GM21717 (cell line): ENCODE results near the gene TP53TG3F.
"Not testable (repeated sequence)": the region's sequence is repeated elsewhere in the genome, so short reads cannot be mapped to it uniquely, and the experiment has no call there.

Experiments used
- ATAC-seq: cut with Tn5 transposase; IDR thresholded peaks from one replicate; pipeline ENCODE4 v1.9.1; 2021; ENCODE audit warnings: mild to moderate bottlenecking, moderate library complexity; ENCODE audit not compliant: unreplicated experiment

The TP53TG3F gene

GRCh38 chr16:33459312-33459711, at the start of gene TP53TG3F:
TSS of gene TP53TG3F (plus strand) at chr16:33459612. CDS start at chr16:33459680, 68 bp downstream.
- ATAC-seq: not testable (repeated sequence)

GRCh38 chr16:33491611-33492010, 32.2 kb downstream of the TP53TG3F start:
- ATAC-seq: not testable (repeated sequence)

GRCh38 chr16:33507231-33507630, 47.8 kb downstream of the TP53TG3F start:
- not testable (repeated sequence) for ATAC-seq

- ATAC-seq: not testable (repeated sequence)
These were observed 49.7 kb downstream of the TP53TG3F start for GRCh38 chr16:33509070-33509469.

GRCh38 chr16:33509906-33510305, 50.5 kb downstream of the TP53TG3F start:
- ATAC-seq: not testable (repeated sequence)
